Measurements from ENCODE around the gene FOS.
"Not testable (repeated sequence)": the region's sequence is repeated elsewhere in the genome, so short reads cannot be mapped to it uniquely, and the experiment has no call there.

The FOS gene

GRCh38 chr14:75277008-75277814 is 1.4 kb upstream of the FOS start:
- DNase-seq (ENCODE audit: low spot score) = peak; percentile 81

- DNase-seq (ENCODE audit: low spot score) = no peak
These were observed 710 bp upstream of the FOS start for GRCh38 chr14:75277815-75278421.

GRCh38 chr14:75279153-75279762 is 630 bp downstream of the FOS start:
- peak; percentile 58 for DNase-seq (ENCODE audit: low spot score)

GRCh38 chr14:75279763-75280290 is 1.2 kb downstream of the FOS start:
- no peak for DNase-seq (ENCODE audit: low spot score)

- no peak for DNase-seq (ENCODE audit: low spot score)
These were observed 1.7 kb downstream of the FOS start for GRCh38 chr14:75280291-75280830.

GRCh38 chr14:75280831-75281653 is 2.4 kb downstream of the FOS start:
- no peak for DNase-seq (ENCODE audit: low spot score)

GRCh38 chr14:75281654-75282019 is 3.0 kb downstream of the FOS start:
- no peak for DNase-seq (ENCODE audit: low spot score)

GRCh38 chr14:75282170-75282554 is 3.5 kb downstream of the FOS start:
- DNase-seq (ENCODE audit: low spot score) = no peak

- not testable (repeated sequence) for DNase-seq (ENCODE audit: low spot score)
These were observed 4.0 kb downstream of the FOS start for GRCh38 chr14:75282555-75283161.

GRCh38 chr14:75283162-75283832 is 4.7 kb downstream of the FOS start:
- DNase-seq (ENCODE audit: low spot score) = no peak

GRCh38 chr14:75283833-75284563 is 5.4 kb downstream of the FOS start:
- no peak for DNase-seq (ENCODE audit: low spot score)

- DNase-seq (ENCODE audit: low spot score) = no peak
These were observed 6.7 kb downstream of the FOS start for GRCh38 chr14:75285331-75285730.

GRCh38 chr14:75286313-75286712 is 7.7 kb downstream of the FOS start:
- DNase-seq (ENCODE audit: low spot score) = no peak

GRCh38 chr14:75289840-75290388 is 11.3 kb downstream of the FOS start:
- DNase-seq (ENCODE audit: low spot score) = no peak

- no peak for DNase-seq (ENCODE audit: low spot score)
These were observed 12.2 kb downstream of the FOS start for GRCh38 chr14:75290851-75291250.

- no peak for DNase-seq (ENCODE audit: low spot score)
These were observed 12.7 kb downstream of the FOS start for GRCh38 chr14:75291331-75291730.

- no peak for DNase-seq (ENCODE audit: low spot score)
These were observed 13.5 kb downstream of the FOS start for GRCh38 chr14:75292101-75292563.

- no peak for DNase-seq (ENCODE audit: low spot score)
These were observed 14.3 kb downstream of the FOS start for GRCh38 chr14:75292886-75293285.

GRCh38 chr14:75293920-75294648 is 15.5 kb downstream of the FOS start:
- peak; percentile 95 for DNase-seq (ENCODE audit: low spot score)

Data from CD4-positive, alpha-beta T cell treated with Interleukin-2 at 100 ng/mL for 4 hours (primary cell).